Activated naive CD4-positive, alpha-beta T cell treated with anti-CD3 and anti-CD28 coated beads, Interleukin-2, amount 50 U/mL, for 24 hours (primary cell): Measurements from ENCODE around the gene NMNAT2.
A peak's percentile ranks its signal among the peaks of the same experiment; 100 is the strongest.
"Not testable (repeated sequence)": the region's sequence is repeated elsewhere in the genome, so short reads cannot be mapped to it uniquely, and the experiment has no call there.

Experiments used
- H3K27ac Mint-ChIP-seq: one replicate; pipeline ENCODE4 v1.8.0; 2021; ENCODE audit warnings: mild to moderate bottlenecking, mixed read lengths
- H3K27me3 Mint-ChIP-seq: one replicate; pipeline ENCODE4 v1.8.0; 2021; ENCODE audit warnings: mixed read lengths
- H3K36me3 Mint-ChIP-seq: one replicate; pipeline ENCODE4 v1.8.0; 2021; ENCODE audit warnings: mixed read lengths
- H3K4me1 Mint-ChIP-seq: one replicate; pipeline ENCODE4 v1.8.0; 2021; ENCODE audit warnings: mixed read lengths
- H3K4me3 Mint-ChIP-seq: one replicate; pipeline ENCODE4 v1.8.0; 2021; ENCODE audit warnings: mild to moderate bottlenecking, mixed read lengths
- H3K9me3 Mint-ChIP-seq: one replicate; pipeline ENCODE4 v1.8.0; 2021; ENCODE audit warnings: mixed read lengths

The NMNAT2 gene

GRCh38 chr1:183433703-183434102, 15.5 kb upstream of the NMNAT2 start:
- Mint-ChIP-seq H3K27ac (no peak overlapping the region), H3K4me1 (no peaks in the 10 kb centered on the region), H3K27me3 (peaks cover 11% of the 10 kb centered on the region), H3K9me3 (no peaks in the 10 kb centered on the region), H3K36me3 (no peaks in the 10 kb centered on the region), H3K4me3 (no peak overlapping the region)

GRCh38 chr1:183432548-183432875, 14.3 kb upstream of the NMNAT2 start:
- Mint-ChIP-seq H3K36me3 (no peaks in the 10 kb centered on the region), H3K9me3 (no peaks in the 10 kb centered on the region), H3K4me1 (no peaks in the 10 kb centered on the region), H3K27me3 (peaks cover 13% of the 10 kb centered on the region), H3K27ac (no peak overlapping the region), H3K4me3 (no peak overlapping the region)

GRCh38 chr1:183431840-183432547, 13.8 kb upstream of the NMNAT2 start:
- no peaks in the 10 kb centered on the region for H3K9me3 Mint-ChIP-seq
- no peak overlapping the region for H3K27ac Mint-ChIP-seq
- no peak overlapping the region for H3K4me3 Mint-ChIP-seq
- no peaks in the 10 kb centered on the region for H3K36me3 Mint-ChIP-seq
- H3K27me3 Mint-ChIP-seq: peaks cover 11% of the 10 kb centered on the region
- no peaks in the 10 kb centered on the region for H3K4me1 Mint-ChIP-seq

GRCh38 chr1:183427591-183427990, 9.4 kb upstream of the NMNAT2 start:
- H3K27ac Mint-ChIP-seq, H3K4me1 Mint-ChIP-seq, H3K4me3 Mint-ChIP-seq, H3K9me3 Mint-ChIP-seq, H3K36me3 Mint-ChIP-seq: not testable (repeated sequence)
- H3K27me3 Mint-ChIP-seq: peaks cover 14% of the 10 kb centered on the region

- Mint-ChIP-seq H3K4me3 (no peak overlapping the region), H3K9me3 (no peaks in the 10 kb centered on the region), H3K36me3 (peaks cover 2% of the 10 kb centered on the region), H3K27ac (no peak overlapping the region), H3K4me1 (no peaks in the 10 kb centered on the region), H3K27me3 (peaks cover 23% of the 10 kb centered on the region)
These were observed 6.5 kb upstream of the NMNAT2 start for GRCh38 chr1:183424691-183425090.

- Mint-ChIP-seq H3K27me3 (peaks cover 28% of the 10 kb centered on the region), H3K4me3 (no peak overlapping the region), H3K9me3 (no peaks in the 10 kb centered on the region), H3K4me1 (peaks cover 3% of the 10 kb centered on the region), H3K27ac (no peak overlapping the region), H3K36me3 (peaks cover 2% of the 10 kb centered on the region)
These were observed 5.4 kb upstream of the NMNAT2 start for GRCh38 chr1:183423541-183423940.

GRCh38 chr1:183419399-183419798, 1.2 kb upstream of the NMNAT2 start:
- Mint-ChIP-seq H3K27ac (no peak overlapping the region), H3K36me3 (peaks cover 2% of the 10 kb centered on the region), H3K4me1 (peaks cover 25% of the 10 kb centered on the region), H3K27me3 (peaks cover 55% of the 10 kb centered on the region), H3K9me3 (peaks cover 5% of the 10 kb centered on the region), H3K4me3 (no peak overlapping the region)

- peaks cover 2% of the 10 kb centered on the region for H3K36me3 Mint-ChIP-seq
- H3K4me3 Mint-ChIP-seq: peak overlapping the region; percentile 64
- H3K27me3 Mint-ChIP-seq: peaks cover 61% of the 10 kb centered on the region
- H3K9me3 Mint-ChIP-seq: peaks cover 5% of the 10 kb centered on the region
- no peak overlapping the region for H3K27ac Mint-ChIP-seq
- peaks cover 25% of the 10 kb centered on the region for H3K4me1 Mint-ChIP-seq
These were observed 516 bp upstream of the NMNAT2 start for GRCh38 chr1:183418696-183419095.

- Mint-ChIP-seq H3K36me3 (peaks cover 2% of the 10 kb centered on the region), H3K4me1 (peaks cover 25% of the 10 kb centered on the region), H3K9me3 (peaks cover 5% of the 10 kb centered on the region), H3K27me3 (peaks cover 57% of the 10 kb centered on the region), H3K27ac (no peak overlapping the region), H3K4me3 (peak overlapping the region; percentile 84)
These were observed 1.1 kb downstream of the NMNAT2 start for GRCh38 chr1:183416850-183417771.

GRCh38 chr1:183414365-183414764, 3.8 kb downstream of the NMNAT2 start:
- Mint-ChIP-seq H3K4me1 (peaks cover 25% of the 10 kb centered on the region), H3K36me3 (no peaks in the 10 kb centered on the region), H3K27me3 (peaks cover 47% of the 10 kb centered on the region), H3K9me3 (peaks cover 9% of the 10 kb centered on the region), H3K27ac (no peak overlapping the region), H3K4me3 (no peak overlapping the region)

- H3K4me3 Mint-ChIP-seq: no peak overlapping the region
- peaks cover 4% of the 10 kb centered on the region for H3K9me3 Mint-ChIP-seq
These were observed 7.1 kb downstream of the NMNAT2 start for GRCh38 chr1:183411091-183411490.

GRCh38 chr1:183407961-183408360, 10.2 kb downstream of the NMNAT2 start:
- Mint-ChIP-seq H3K4me1 (no peaks in the 10 kb centered on the region), H3K9me3 (peaks cover 4% of the 10 kb centered on the region), H3K4me3 (no peak overlapping the region), H3K36me3 (no peaks in the 10 kb centered on the region), H3K27ac (no peak overlapping the region), H3K27me3 (peaks cover 24% of the 10 kb centered on the region)

More at GRCh38 chr1:183411091-183411490, 7.1 kb downstream of the NMNAT2 start:
- no peaks in the 10 kb centered on the region for H3K36me3 Mint-ChIP-seq
- H3K4me1 Mint-ChIP-seq: no peaks in the 10 kb centered on the region
- peaks cover 27% of the 10 kb centered on the region for H3K27me3 Mint-ChIP-seq
- no peak overlapping the region for H3K27ac Mint-ChIP-seq

- Mint-ChIP-seq H3K36me3 (no peaks in the 10 kb centered on the region), H3K4me3 (no peak overlapping the region), H3K27me3 (peaks cover 24% of the 10 kb centered on the region), H3K4me1 (no peaks in the 10 kb centered on the region), H3K27ac (no peak overlapping the region), H3K9me3 (peaks cover 4% of the 10 kb centered on the region)
These were observed 10.7 kb downstream of the NMNAT2 start for GRCh38 chr1:183407474-183407873.

GRCh38 chr1:183404476-183404875, 13.7 kb downstream of the NMNAT2 start:
- Mint-ChIP-seq H3K9me3 (no peaks in the 10 kb centered on the region), H3K27me3 (peaks cover 23% of the 10 kb centered on the region), H3K4me3 (no peak overlapping the region), H3K36me3 (no peaks in the 10 kb centered on the region), H3K4me1 (no peaks in the 10 kb centered on the region), H3K27ac (no peak overlapping the region)

- no peak overlapping the region for H3K4me3 Mint-ChIP-seq
- no peaks in the 10 kb centered on the region for H3K4me1 Mint-ChIP-seq
- H3K27ac Mint-ChIP-seq: no peak overlapping the region
- peaks cover 23% of the 10 kb centered on the region for H3K27me3 Mint-ChIP-seq
- H3K36me3 Mint-ChIP-seq: no peaks in the 10 kb centered on the region
- no peaks in the 10 kb centered on the region for H3K9me3 Mint-ChIP-seq
These were observed 14.7 kb downstream of the NMNAT2 start for GRCh38 chr1:183403498-183403897.

- not testable (repeated sequence) for H3K9me3 Mint-ChIP-seq, H3K4me3 Mint-ChIP-seq, H3K27ac Mint-ChIP-seq, H3K36me3 Mint-ChIP-seq, H3K4me1 Mint-ChIP-seq
- H3K27me3 Mint-ChIP-seq: peaks cover 21% of the 10 kb centered on the region
These were observed 16.6 kb downstream of the NMNAT2 start for GRCh38 chr1:183401565-183401964.
